ENCODE measurements around the gene TMEM62. TPM values are rescaled to one million over a fixed set of nuclear protein-coding genes. Genes with fewer than 3 reads are reported as not detected.

TMEM62 gene
- total and polyA plus RNA-seq, 2 donors (not counting 1 experiment from before 2014, with no cell fraction given) = 18.6 to 65.3 TPM

GRCh38 chr15:43204016-43204901, 70.9 kb downstream of the TMEM62 start:
- Histone ChIP-seq H2AFZ (ENCODE audit: insufficient read depth, low read depth, low read length, poor library complexity, severe bottlenecking) (no peak overlapping the region), H3K4me3 (ENCODE audit: control extremely low read depth in 1 of 5, extremely low read depth in 1 of 5, insufficient read depth in 1 of 5, low read depth in 2 of 5, low read length in 4 of 5) (no peak overlapping the region), H3K9me3 (ENCODE audit: control extremely low read depth in 1 of 3, control insufficient read depth in 2 of 3, insufficient read depth in 1 of 3, low read length in 2 of 3) (no peaks in the 10 kb centered on the region), H3K79me2 (ENCODE audit: control insufficient read depth, insufficient read depth, low read length) (no peaks in the 10 kb centered on the region), H4K20me1 (ENCODE audit: control insufficient read depth, insufficient read depth, low read length, poor library complexity, severe bottlenecking) (no peaks in the 10 kb centered on the region), H3K4me2 (replicated peaks; ENCODE audit: low read depth, low read length, poor library complexity, severe bottlenecking) (no peak overlapping the region), H3K4me1 (ENCODE audit: control insufficient read depth in 2 of 2, insufficient read depth in 2 of 2, low read length in 2 of 2) (no peaks in the 10 kb centered on the region), H3K36me3 (replicated peaks in 1 of 2; ENCODE audit: control extremely low read depth in 1 of 2, control insufficient read depth in 1 of 2, extremely low read depth in 1 of 2, insufficient read depth in 2 of 2, low read length in 1 of 2) (no peaks in the 10 kb centered on the region), H3K27ac (ENCODE audit: low read length in 2 of 2) (no peak overlapping the region), H3K9ac (ENCODE audit: low read length) (no peak overlapping the region), H3K27me3 (replicated peaks in 1 of 4; ENCODE audit: control extremely low read depth in 1 of 4, control insufficient read depth in 3 of 4, insufficient read depth in 4 of 4, low read length in 3 of 4) (peaks cover 0 to 4% (median 1%) of the 10 kb centered on the region in 4 experiments)
- 49% methylated on average over 8 of the region's 8 CpGs for WGBS (ENCODE audit: insufficient coverage)
- TF ChIP-seq EZH2 (IDR thresholded peaks at IDR 0.05; ENCODE audit: borderline replicate concordance, insufficient read depth, low read depth, low read length, poor library complexity, severe bottlenecking) (no peak), CTCF (IDR thresholded peaks at IDR 0.05) (peak; percentile 68)
- intact Hi-C loops (cut with micrococcal nuclease) = loop anchor here (2.0 kb wide), 1 partner anchor 17 kb away; no protein-coding TSS in a partner anchor
- POLR2A ChIA-PET = no interaction called here
- CTCF ChIA-PET = interaction anchor here (0.6 to 2.7 kb wide), 22 partner anchors 9 to 874 kb away, joined by 3 to 19 read pairs (median 4); partner anchors contain the start of gene UBR1
- ATAC-seq (ENCODE audit: low read depth) (peak; percentile 64), DNase-seq (peak; percentile 55)
- H3K27ac Mint-ChIP-seq = no peak overlapping the region
- no peak overlapping the region for H3K4me3 Mint-ChIP-seq
- H3K27me3 Mint-ChIP-seq = peaks cover 16% of the 10 kb centered on the region
- H3K4me1 Mint-ChIP-seq = peaks cover 6% of the 10 kb centered on the region
- no peaks in the 10 kb centered on the region for H3K9me3 Mint-ChIP-seq (ENCODE audit: insufficient read depth)

- TF ChIP-seq CTCF (IDR thresholded peaks at IDR 0.05) (no peak), EZH2 (IDR thresholded peaks at IDR 0.05; ENCODE audit: borderline replicate concordance, insufficient read depth, low read depth, low read length, poor library complexity, severe bottlenecking) (no peak)
- Histone ChIP-seq H3K9me3 (ENCODE audit: control extremely low read depth in 1 of 3, control insufficient read depth in 2 of 3, insufficient read depth in 1 of 3, low read length in 2 of 3) (no peaks in the 10 kb centered on the region), H3K36me3 (replicated peaks in 1 of 2; ENCODE audit: control extremely low read depth in 1 of 2, control insufficient read depth in 1 of 2, extremely low read depth in 1 of 2, insufficient read depth in 2 of 2, low read length in 1 of 2) (no peaks in the 10 kb centered on the region), H4K20me1 (ENCODE audit: control insufficient read depth, insufficient read depth, low read length, poor library complexity, severe bottlenecking) (no peaks in the 10 kb centered on the region), H2AFZ (ENCODE audit: insufficient read depth, low read depth, low read length, poor library complexity, severe bottlenecking) (no peak overlapping the region), H3K4me2 (replicated peaks; ENCODE audit: low read depth, low read length, poor library complexity, severe bottlenecking) (no peak overlapping the region), H3K79me2 (ENCODE audit: control insufficient read depth, insufficient read depth, low read length) (no peaks in the 10 kb centered on the region), H3K4me1 (ENCODE audit: control insufficient read depth in 2 of 2, insufficient read depth in 2 of 2, low read length in 2 of 2) (no peaks in the 10 kb centered on the region), H3K27ac (ENCODE audit: low read length in 2 of 2) (no peak overlapping the region), H3K9ac (ENCODE audit: low read length) (no peak overlapping the region), H3K27me3 (replicated peaks in 1 of 4; ENCODE audit: control extremely low read depth in 1 of 4, control insufficient read depth in 3 of 4, insufficient read depth in 4 of 4, low read length in 3 of 4) (peaks cover 0 to 11% (median 2%) of the 10 kb centered on the region in 4 experiments), H3K4me3 (ENCODE audit: control extremely low read depth in 1 of 5, extremely low read depth in 1 of 5, insufficient read depth in 1 of 5, low read depth in 2 of 5, low read length in 4 of 5) (no peak overlapping the region)
- intact Hi-C loops (cut with micrococcal nuclease) = no loop called here
- peaks cover 23% of the 10 kb centered on the region for H3K27me3 Mint-ChIP-seq
- ATAC-seq (ENCODE audit: low read depth) = no peak
- H3K27ac Mint-ChIP-seq = no peak overlapping the region
- no peak for DNase-seq
- CTCF ChIA-PET = no interaction called here
- 89% methylated on average over 4 of the region's 5 CpGs for WGBS (ENCODE audit: insufficient coverage)
- POLR2A ChIA-PET = no interaction called here
- H3K4me1 Mint-ChIP-seq = peaks cover 5% of the 10 kb centered on the region
- H3K9me3 Mint-ChIP-seq (ENCODE audit: insufficient read depth) = no peaks in the 10 kb centered on the region
- no peak overlapping the region for H3K4me3 Mint-ChIP-seq
Measured at GRCh38 chr15:43206054-43206453, 72.7 kb downstream of the TMEM62 start.

All from B cell (primary cell).